OCI-LY7 (cell line): ENCODE data around the gene NFIA. TPM values are rescaled to one million over a fixed set of nuclear protein-coding genes. Genes with fewer than 3 reads are reported as not detected.

ENCODE experiments used
- BruUV-seq: library from RNA; stranded (reverse); fragments of 400-500 nt; replicated peaks from 2 replicates; lab custom pipeline; 2021; lab: Mats Ljungman, UMichigan
- CTCF ChIA-PET: fragments of 300-600 bp; sonication (Branson Sonifier 250); formaldehyde crosslinking; loops from one replicate; lab custom pipeline; 2022; ENCODE audit warnings: antibody characterized with exemption; ENCODE audit not compliant: unreplicated experiment; lab: Charles Lee
- POLR2A ChIA-PET: fragments of 300-600 bp; sonication (Branson Sonifier 250); formaldehyde crosslinking; loops from one replicate; lab custom pipeline; 2022; ENCODE audit warnings: antibody characterized with exemption; lab: Charles Lee
- DNase-seq: peaks from one replicate; pipeline ENCODE4 v3.0.0-alpha.2; 2015; ENCODE audit warnings: low spot score
- H2AFZ ChIP-seq: fragments of 200-600 bp; sonication (generic), shearing (Covaris generic); 2 replicates; pipeline ENCODE4 v1.6.1; 2014; ENCODE audit warnings: mild to moderate bottlenecking, antibody characterized with exemption, low read length, moderate library complexity
- H3K27ac ChIP-seq: fragments of 200-600 bp; sonication (generic); 2 replicates; pipeline ENCODE4 v1.5.1; 2014; ENCODE audit warnings: mixed run types, low read depth, mild to moderate bottlenecking, moderate library complexity, low read length, inconsistent platforms; ENCODE audit not compliant: poor library complexity, severe bottlenecking
- H3K36me3 ChIP-seq: fragments of 200-600 bp; sonication (generic); 2 replicates; pipeline ENCODE4 v1.6.1; 2014; ENCODE audit warnings: mild to moderate bottlenecking, antibody characterized with exemption, low read length, moderate library complexity, mixed read lengths; ENCODE audit not compliant: insufficient read depth
- H3K4me1 ChIP-seq: fragments of 200-600 bp; sonication (generic); 2 replicates; pipeline ENCODE4 v1.5.1; 2014; ENCODE audit warnings: mild to moderate bottlenecking, low read length; ENCODE audit not compliant: insufficient read depth, poor library complexity, severe bottlenecking
- H3K4me2 ChIP-seq: fragments of 200-600 bp; sonication (generic); 2 replicates; pipeline ENCODE4 v1.6.1; 2014; ENCODE audit warnings: mild to moderate bottlenecking, low read length
- H3K4me3 ChIP-seq: fragments of 200-600 bp; sonication (generic); 2 replicates; pipeline ENCODE4 v1.5.1; 2014; ENCODE audit warnings: mild to moderate bottlenecking, low read depth, low read length; ENCODE audit not compliant: poor library complexity, severe bottlenecking
- H3K79me2 ChIP-seq: fragments of 200-600 bp; sonication (generic); 2 replicates; pipeline ENCODE4 v1.6.1; 2016; ENCODE audit warnings: low read depth, mild to moderate bottlenecking, low read length, moderate library complexity, mixed read lengths; ENCODE audit not compliant: insufficient read depth
- H3K9me2 ChIP-seq: fragments of 200-600 bp; sonication (generic); 2 replicates; pipeline ENCODE4 v1.6.1; 2016; ENCODE audit warnings: mild to moderate bottlenecking, low read length, mixed read lengths; ENCODE audit not compliant: insufficient read depth
- H3K9me3 ChIP-seq: fragments of 200-600 bp; sonication (generic); 2 replicates; pipeline ENCODE4 v1.6.1; 2014; ENCODE audit warnings: mild to moderate bottlenecking, mixed run types, low read length, mixed read lengths
- H4K20me1 ChIP-seq: fragments of 200-600 bp; sonication (generic); 2 replicates; pipeline ENCODE4 v1.6.1; 2014; ENCODE audit warnings: mild to moderate bottlenecking, antibody characterized with exemption, low read length, moderate library complexity, mixed read lengths; ENCODE audit not compliant: insufficient read depth
- CTCF ChIP-seq: fragments of 200-600 bp; sonication (generic); conservative IDR thresholded peaks from 2 replicates; pipeline ENCODE4 v1.5.1; 2014; ENCODE audit warnings: mild to moderate bottlenecking, antibody characterized with exemption, low read length, moderate library complexity, mixed read lengths
- EZH2phosphoT487 ChIP-seq: fragments of 200-600 bp; sonication (generic); IDR thresholded peaks from 2 replicates; pipeline ENCODE4 v1.6.1; 2018; ENCODE audit warnings: low read depth, borderline replicate concordance, mild to moderate bottlenecking, mixed run types, antibody characterized with exemption, low read length, moderate library complexity, mixed read lengths
- intact Hi-C: fragments of 100-400 bp; cut with micrococcal nuclease; formaldehyde crosslinking; loops from one replicate; pipeline ENCODE4 v1.10.0; 2022; ENCODE audit not compliant: unreplicated experiment
- total RNA-seq, 2 experiments: library from RNA; depleted of rRNA in 1 of 2; stranded (reverse); fragments of >200 nt in 1 of 2; shearing (Covaris generic) in 1 of 2; gene quantifications; 2 replicates each; pipeline ENCODE4 v1.2.3, GENCODE V29; 2014 to 2022

NFIA gene
- total RNA-seq, 2 experiments from 2014 or later: 2.8 to 18.8 TPM

DNA sequence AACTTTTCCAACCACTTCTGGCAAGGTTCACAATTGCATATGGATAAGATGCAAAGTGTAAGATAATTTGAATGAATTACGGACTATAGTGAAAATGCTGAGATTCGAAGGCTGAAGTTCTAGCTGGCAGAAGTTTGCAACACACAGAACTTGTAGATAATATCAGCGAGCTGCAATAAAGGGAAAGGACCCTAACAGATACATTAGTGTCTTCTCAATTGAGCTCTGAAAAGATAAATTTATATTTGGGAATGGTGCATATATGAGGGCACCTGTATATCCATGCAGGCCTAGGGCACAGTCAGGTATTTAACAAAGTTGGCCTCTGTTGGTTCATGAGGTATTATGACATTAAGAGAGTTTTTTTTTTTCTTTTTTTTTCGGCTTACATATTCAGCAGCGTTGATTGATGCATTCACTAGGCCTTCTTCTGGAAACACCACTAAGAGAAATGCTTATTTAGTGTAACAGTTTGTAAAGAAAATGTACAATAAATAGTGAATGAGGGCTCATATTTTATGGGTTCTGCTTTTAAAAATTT, 2.2 kb downstream of the NFIA start:
- CTCF ChIA-PET: no interaction called here
- Histone ChIP-seq H3K4me1 (peaks cover 27% of the 10 kb centered on the region), H3K9me2 (no peaks in the 10 kb centered on the region), H3K36me3 (peaks cover 9% of the 10 kb centered on the region; the same call in 1 of the 2 replicates), H2AFZ (no peak overlapping the region), H3K27ac (no peak overlapping the region), H3K9me3 (no peaks in the 10 kb centered on the region), H3K4me3 (no peak overlapping the region), H4K20me1 (peaks cover 21% of the 10 kb centered on the region; the same call in 1 of the 2 replicates), H3K4me2 (peak overlapping the region; percentile 98), H3K79me2 (no peaks in the 10 kb centered on the region; the same call in 1 of the 2 replicates)
- no peak for DNase-seq
- intact Hi-C loops: loop anchor here (10.0 kb wide), 1 partner anchor 1600 kb away; the partner anchor contains the start of gene DOCK7
- TSS peak; percentile 44 for BruUV-seq
- POLR2A ChIA-PET: no interaction called here
- TF ChIP-seq CTCF (no peak), EZH2phosphoT487 (no peak)

DNA sequence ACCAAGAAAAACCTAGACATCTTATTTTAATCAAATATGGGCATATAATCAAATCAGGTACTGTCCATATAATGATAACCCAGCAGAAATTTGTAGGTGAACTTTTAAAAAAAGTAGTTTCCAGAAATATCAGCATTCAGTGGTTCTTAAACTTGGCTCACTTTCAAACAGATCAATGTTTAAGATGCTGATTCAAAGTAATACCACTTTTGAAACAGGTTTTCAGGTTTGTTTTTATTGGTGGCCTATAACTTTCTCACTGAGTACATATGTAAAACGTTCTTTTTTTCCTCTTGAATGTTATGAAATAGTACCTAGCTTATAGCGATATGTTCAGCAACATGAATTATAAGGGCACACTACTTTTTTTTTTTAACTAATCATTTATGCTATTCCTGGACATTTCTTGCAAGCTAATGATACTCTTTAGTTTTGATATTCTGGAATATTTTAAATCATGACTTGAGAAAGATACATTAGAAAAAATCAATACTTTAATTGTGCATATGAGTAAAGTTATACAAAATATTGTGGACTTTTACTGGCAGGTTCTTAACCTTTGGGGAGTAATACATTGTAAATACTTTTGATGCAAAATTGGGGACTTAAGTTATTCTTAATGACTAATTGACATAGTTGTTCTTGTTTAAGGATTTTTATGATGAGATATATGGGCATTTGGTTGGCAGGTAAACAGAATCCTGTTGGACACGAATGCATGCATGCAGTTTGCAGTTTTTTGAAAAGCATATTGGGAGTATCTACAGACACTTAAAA, 3.0 kb downstream of the NFIA start:
- POLR2A ChIA-PET: interaction anchor here (0.7 to 1.2 kb wide), 5 partner anchors 9 to 35 kb away, joined by 3 to 4 read pairs (median 4); no protein-coding TSS in a partner anchor
- no peak overlapping the region for H3K4me3 ChIP-seq
- TF ChIP-seq EZH2phosphoT487 (no peak), CTCF (no peak)
- CTCF ChIA-PET: no interaction called here
- peaks cover 19% of the 10 kb centered on the region for H3K4me1 ChIP-seq
- no peak for DNase-seq
- no peaks in the 10 kb centered on the region for H3K9me3 ChIP-seq
- no peak overlapping the region for H2AFZ ChIP-seq
- H4K20me1 ChIP-seq: peaks cover 21% of the 10 kb centered on the region; the same call in 1 of the 2 replicates
- H3K4me2 ChIP-seq: peak overlapping the region; percentile 98; the same call in 1 of the 2 replicates
- H3K36me3 ChIP-seq: peaks cover 9% of the 10 kb centered on the region; the same call in 1 of the 2 replicates
- H3K79me2 ChIP-seq: no peaks in the 10 kb centered on the region; the same call in 1 of the 2 replicates
- H3K27ac ChIP-seq: no peak overlapping the region
- no peaks in the 10 kb centered on the region for H3K9me2 ChIP-seq
- no TSS peak for BruUV-seq
- intact Hi-C loops: loop anchor here (10.0 kb wide), 1 partner anchor 1599 kb away; the partner anchor contains the start of gene DOCK7
